Measurements from ENCODE around the gene CARMIL1.

The CARMIL1 gene

DNA sequence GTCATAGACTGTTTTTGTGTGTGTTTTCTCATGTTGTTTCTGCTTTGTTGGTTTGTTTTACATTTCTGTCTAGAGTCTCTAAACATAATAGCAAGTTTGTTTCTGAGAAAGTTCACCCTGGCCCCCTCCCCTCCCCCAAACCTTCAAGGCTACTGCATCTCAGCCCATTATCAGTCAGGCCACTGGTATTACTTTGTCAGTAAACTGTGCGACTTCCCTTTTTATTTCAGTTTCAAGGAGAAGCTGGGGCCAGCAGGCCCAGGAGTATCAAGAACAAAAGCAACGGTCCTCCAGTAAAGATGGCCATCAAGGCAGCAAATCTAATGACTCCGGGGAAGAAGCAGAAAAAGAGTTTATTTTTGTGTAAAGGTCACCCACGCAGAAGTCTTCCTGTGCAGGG lies 340.0 kb downstream of the CARMIL1 start:
- H3K36me3 ChIP-seq (ENCODE audit: insufficient read depth): no peaks in the 10 kb centered on the region
- H3K27me3 ChIP-seq (ENCODE audit: insufficient read depth, low read depth): no peaks in the 10 kb centered on the region
- H3K4me3 ChIP-seq (IDR thresholded peaks at IDR 0.05; ENCODE audit: insufficient read depth, low read depth, low read length): no peak overlapping the region
- no peaks in the 10 kb centered on the region for H3K4me1 ChIP-seq (ENCODE audit: low read depth, poor library complexity, severe bottlenecking)
- H3K79me2 ChIP-seq (ENCODE audit: insufficient read depth, low read depth): no peaks in the 10 kb centered on the region
- no peak overlapping the region for H2AFZ ChIP-seq (ENCODE audit: low read depth)
- no peaks in the 10 kb centered on the region for H4K20me1 ChIP-seq (ENCODE audit: insufficient read depth)
- no peak overlapping the region for H3K9ac ChIP-seq
- no peak overlapping the region for H3K27ac ChIP-seq
- no peak overlapping the region for H3K4me2 ChIP-seq
- TF ChIP-seq, protein P1, sequence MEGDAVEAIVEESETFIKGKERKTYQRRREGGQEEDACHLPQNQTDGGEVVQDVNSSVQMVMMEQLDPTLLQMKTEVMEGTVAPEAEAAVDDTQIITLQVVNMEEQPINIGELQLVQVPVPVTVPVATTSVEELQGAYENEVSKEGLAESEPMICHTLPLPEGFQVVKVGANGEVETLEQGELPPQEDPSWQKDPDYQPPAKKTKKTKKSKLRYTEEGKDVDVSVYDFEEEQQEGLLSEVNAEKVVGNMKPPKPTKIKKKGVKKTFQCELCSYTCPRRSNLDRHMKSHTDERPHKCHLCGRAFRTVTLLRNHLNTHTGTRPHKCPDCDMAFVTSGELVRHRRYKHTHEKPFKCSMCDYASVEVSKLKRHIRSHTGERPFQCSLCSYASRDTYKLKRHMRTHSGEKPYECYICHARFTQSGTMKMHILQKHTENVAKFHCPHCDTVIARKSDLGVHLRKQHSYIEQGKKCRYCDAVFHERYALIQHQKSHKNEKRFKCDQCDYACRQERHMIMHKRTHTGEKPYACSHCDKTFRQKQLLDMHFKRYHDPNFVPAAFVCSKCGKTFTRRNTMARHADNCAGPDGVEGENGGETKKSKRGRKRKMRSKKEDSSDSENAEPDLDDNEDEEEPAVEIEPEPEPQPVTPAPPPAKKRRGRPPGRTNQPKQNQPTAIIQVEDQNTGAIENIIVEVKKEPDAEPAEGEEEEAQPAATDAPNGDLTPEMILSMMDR (conservative IDR thresholded peaks at IDR 0.05; ENCODE audit: low read depth, low read length): no peak

DNA sequence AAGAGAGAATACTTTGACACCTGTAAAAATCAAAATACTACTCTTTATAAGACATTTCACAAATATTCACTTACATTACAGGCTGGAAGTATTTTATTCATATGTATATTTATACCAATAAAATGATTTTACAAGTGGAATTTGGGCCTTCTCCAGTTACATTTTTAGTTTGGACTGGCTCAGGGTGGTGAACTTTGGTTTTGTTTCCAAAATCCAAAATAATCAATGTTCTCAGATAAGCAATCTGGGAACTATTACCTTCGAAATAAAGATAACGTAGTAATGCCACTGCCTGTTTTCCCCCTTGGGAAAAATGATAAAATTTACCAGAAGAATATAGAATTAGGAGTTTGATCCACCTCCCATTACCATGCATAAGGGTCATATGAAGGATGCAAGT lies 341.2 kb downstream of the CARMIL1 start:
- H4K20me1 ChIP-seq (ENCODE audit: insufficient read depth): no peaks in the 10 kb centered on the region
- no peak overlapping the region for H3K27ac ChIP-seq
- no peaks in the 10 kb centered on the region for H3K36me3 ChIP-seq (ENCODE audit: insufficient read depth)
- no peak overlapping the region for H3K9ac ChIP-seq
- H3K27me3 ChIP-seq (ENCODE audit: insufficient read depth, low read depth): no peaks in the 10 kb centered on the region
- no peaks in the 10 kb centered on the region for H3K4me1 ChIP-seq (ENCODE audit: low read depth, poor library complexity, severe bottlenecking)
- H3K4me2 ChIP-seq: no peak overlapping the region
- H3K4me3 ChIP-seq (IDR thresholded peaks at IDR 0.05; ENCODE audit: insufficient read depth, low read depth, low read length): no peak overlapping the region
- TF ChIP-seq, protein P1 (conservative IDR thresholded peaks at IDR 0.05; ENCODE audit: low read depth, low read length): no peak
- H2AFZ ChIP-seq (ENCODE audit: low read depth): no peak overlapping the region
- no peaks in the 10 kb centered on the region for H3K79me2 ChIP-seq (ENCODE audit: insufficient read depth, low read depth)

DNA sequence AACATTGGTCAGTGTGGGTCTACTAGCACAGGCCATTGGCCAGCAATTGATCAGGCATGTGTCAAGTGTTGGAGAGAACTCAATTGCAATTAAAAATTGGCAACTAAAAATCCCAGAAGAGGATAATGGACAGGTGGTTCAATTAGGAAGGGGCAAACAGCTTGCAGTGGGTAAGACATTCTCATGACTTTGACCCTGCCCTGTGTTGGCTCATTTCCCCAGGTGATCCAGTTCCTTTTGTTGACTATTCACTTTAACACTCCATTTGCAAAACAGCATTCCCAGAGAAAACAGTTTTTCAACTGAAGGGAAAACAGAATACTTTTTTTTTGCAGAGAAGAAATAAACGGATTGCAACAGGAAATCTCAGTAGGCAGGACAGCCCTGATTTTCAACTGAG lies 343.9 kb downstream of the CARMIL1 start:
- no peak overlapping the region for H2AFZ ChIP-seq (ENCODE audit: low read depth)
- no peaks in the 10 kb centered on the region for H3K36me3 ChIP-seq (ENCODE audit: insufficient read depth)
- no peaks in the 10 kb centered on the region for H3K27me3 ChIP-seq (ENCODE audit: insufficient read depth, low read depth)
- no peak overlapping the region for H3K27ac ChIP-seq
- H3K9ac ChIP-seq: no peak overlapping the region
- TF ChIP-seq, protein P1 (conservative IDR thresholded peaks at IDR 0.05; ENCODE audit: low read depth, low read length): no peak
- H3K4me2 ChIP-seq: no peak overlapping the region
- H3K4me1 ChIP-seq (ENCODE audit: low read depth, poor library complexity, severe bottlenecking): no peaks in the 10 kb centered on the region
- H4K20me1 ChIP-seq (ENCODE audit: insufficient read depth): no peaks in the 10 kb centered on the region
- no peaks in the 10 kb centered on the region for H3K79me2 ChIP-seq (ENCODE audit: insufficient read depth, low read depth)
- no peak overlapping the region for H3K4me3 ChIP-seq (IDR thresholded peaks at IDR 0.05; ENCODE audit: insufficient read depth, low read depth, low read length)

DNA sequence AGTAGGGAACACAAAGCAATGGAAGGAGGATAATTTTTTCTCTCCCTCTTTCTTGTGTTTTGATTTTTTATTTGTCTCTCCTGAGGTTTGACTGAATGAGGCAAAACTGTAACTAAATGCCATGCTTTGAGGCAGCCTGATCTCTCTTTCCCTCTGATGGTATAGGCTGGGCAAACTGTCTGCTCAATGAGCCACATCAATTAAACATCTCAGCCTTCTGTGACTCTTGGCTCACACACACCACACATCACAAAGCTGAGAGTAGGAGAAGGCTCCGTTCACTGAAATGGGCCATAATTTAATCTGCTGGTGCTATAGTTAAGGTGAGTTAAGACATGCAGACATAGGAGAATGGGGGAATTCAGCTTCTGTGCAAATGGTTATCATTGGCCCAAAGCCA lies 344.7 kb downstream of the CARMIL1 start:
- TF ChIP-seq, protein P1 (conservative IDR thresholded peaks at IDR 0.05; ENCODE audit: low read depth, low read length): no peak
- Histone ChIP-seq H3K36me3 (ENCODE audit: insufficient read depth) (no peaks in the 10 kb centered on the region), H3K79me2 (ENCODE audit: insufficient read depth, low read depth) (no peaks in the 10 kb centered on the region), H3K27me3 (ENCODE audit: insufficient read depth, low read depth) (no peaks in the 10 kb centered on the region), H2AFZ (ENCODE audit: low read depth) (no peak overlapping the region), H4K20me1 (ENCODE audit: insufficient read depth) (no peaks in the 10 kb centered on the region), H3K4me3 (IDR thresholded peaks at IDR 0.05; ENCODE audit: insufficient read depth, low read depth, low read length) (no peak overlapping the region), H3K4me2 (no peak overlapping the region), H3K27ac (no peak overlapping the region), H3K4me1 (ENCODE audit: low read depth, poor library complexity, severe bottlenecking) (no peaks in the 10 kb centered on the region), H3K9ac (no peak overlapping the region)

All from KMS-11 (cell line).